Measurements from ENCODE around the gene RPSA.

RPSA gene

GRCh38 chr3:39460677-39461076 lies 54.2 kb downstream of the RPSA start:
- DNase-seq: no peak
